ENCODE measurements around the gene RUFY3. TPM values are rescaled to one million over a fixed set of nuclear protein-coding genes. Genes with fewer than 3 reads are reported as not detected.

RUFY3 gene
- total RNA-seq, 1 donor from 2014 or later, result 80.9 TPM

DNA sequence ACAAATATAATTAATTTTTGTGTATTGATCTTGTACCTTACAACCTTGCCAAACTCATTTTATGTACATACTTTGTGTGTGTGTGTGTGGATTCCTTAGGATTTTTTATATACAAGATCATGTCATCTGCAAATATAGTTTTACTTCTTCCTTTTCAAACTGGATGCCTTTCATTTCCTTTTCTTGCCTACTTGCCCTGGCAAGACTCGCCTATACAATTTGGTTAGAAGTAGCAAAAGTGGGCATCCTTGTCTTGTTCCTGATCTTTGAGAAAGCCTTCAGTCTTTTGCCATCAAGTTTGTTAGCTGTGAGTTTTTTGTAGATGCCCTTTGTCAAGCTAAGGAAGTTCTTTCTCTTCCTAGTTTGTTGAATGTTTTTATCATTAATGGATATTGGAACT lies 30.5 kb downstream of the RUFY3 start:
- TF ChIP-seq, protein P1, sequence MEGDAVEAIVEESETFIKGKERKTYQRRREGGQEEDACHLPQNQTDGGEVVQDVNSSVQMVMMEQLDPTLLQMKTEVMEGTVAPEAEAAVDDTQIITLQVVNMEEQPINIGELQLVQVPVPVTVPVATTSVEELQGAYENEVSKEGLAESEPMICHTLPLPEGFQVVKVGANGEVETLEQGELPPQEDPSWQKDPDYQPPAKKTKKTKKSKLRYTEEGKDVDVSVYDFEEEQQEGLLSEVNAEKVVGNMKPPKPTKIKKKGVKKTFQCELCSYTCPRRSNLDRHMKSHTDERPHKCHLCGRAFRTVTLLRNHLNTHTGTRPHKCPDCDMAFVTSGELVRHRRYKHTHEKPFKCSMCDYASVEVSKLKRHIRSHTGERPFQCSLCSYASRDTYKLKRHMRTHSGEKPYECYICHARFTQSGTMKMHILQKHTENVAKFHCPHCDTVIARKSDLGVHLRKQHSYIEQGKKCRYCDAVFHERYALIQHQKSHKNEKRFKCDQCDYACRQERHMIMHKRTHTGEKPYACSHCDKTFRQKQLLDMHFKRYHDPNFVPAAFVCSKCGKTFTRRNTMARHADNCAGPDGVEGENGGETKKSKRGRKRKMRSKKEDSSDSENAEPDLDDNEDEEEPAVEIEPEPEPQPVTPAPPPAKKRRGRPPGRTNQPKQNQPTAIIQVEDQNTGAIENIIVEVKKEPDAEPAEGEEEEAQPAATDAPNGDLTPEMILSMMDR (IDR thresholded peaks at IDR 0.05), result no peak
- TF ChIP-seq EZH2 (IDR thresholded peaks at IDR 0.05) (no peak), EZH2phosphoT487 (IDR thresholded peaks at IDR 0.05) (no peak)
- H3K27me3 ChIP-seq, result no peaks in the 10 kb centered on the region
- Mint-ChIP-seq H3K4me3 (no peak overlapping the region), H3K27ac (no peak overlapping the region), H3K9me3 (peaks cover 2% of the 10 kb centered on the region), H3K4me1 (no peaks in the 10 kb centered on the region), H3K27me3 (ENCODE audit: insufficient read depth, low read depth) (no peaks in the 10 kb centered on the region), H3K36me3 (peaks cover 13% of the 10 kb centered on the region)
- no peaks in the 10 kb centered on the region for H3K4me1 ChIP-seq
- H4K20me1 ChIP-seq (ENCODE audit: low read depth), result peaks cover 4% of the 10 kb centered on the region
- no peaks in the 10 kb centered on the region for H3F3A ChIP-seq (ENCODE audit: low read depth)
- DNase-seq (ENCODE audit: low spot score), result no peak
- H3K4me2 ChIP-seq, result no peak overlapping the region
- H3K27ac ChIP-seq, result no peak overlapping the region
- H3K79me2 ChIP-seq (ENCODE audit: low read depth), result peaks cover 52% of the 10 kb centered on the region
- no peak overlapping the region for H2AFZ ChIP-seq (replicated peaks)
- no peaks in the 10 kb centered on the region for H3K9me3 ChIP-seq (ENCODE audit: low read depth)
- H3K4me3 ChIP-seq, result no peak overlapping the region
- H3K9ac ChIP-seq, result no peak overlapping the region
- H3K36me3 ChIP-seq, result no peaks in the 10 kb centered on the region

DNA sequence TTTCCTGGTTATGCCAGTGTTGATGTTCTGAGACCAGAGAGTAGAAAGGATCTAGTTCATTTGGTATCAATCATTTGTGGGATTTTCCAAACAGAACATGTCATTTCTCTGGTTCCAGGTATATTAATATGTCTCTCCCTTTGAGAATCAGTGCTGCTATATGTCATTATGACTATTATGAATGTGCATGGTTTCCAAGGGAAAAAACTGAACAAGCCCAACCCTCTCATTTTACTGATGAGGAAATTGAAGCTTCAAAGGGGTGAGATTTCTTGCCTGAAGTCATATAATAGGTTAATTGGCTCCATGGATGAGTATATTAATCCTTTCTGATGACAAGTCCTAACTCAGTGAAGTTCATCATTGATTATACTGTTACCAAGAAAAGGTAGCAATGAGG lies 31.9 kb downstream of the RUFY3 start:
- no peaks in the 10 kb centered on the region for H3K27me3 Mint-ChIP-seq (ENCODE audit: insufficient read depth, low read depth)

DNA sequence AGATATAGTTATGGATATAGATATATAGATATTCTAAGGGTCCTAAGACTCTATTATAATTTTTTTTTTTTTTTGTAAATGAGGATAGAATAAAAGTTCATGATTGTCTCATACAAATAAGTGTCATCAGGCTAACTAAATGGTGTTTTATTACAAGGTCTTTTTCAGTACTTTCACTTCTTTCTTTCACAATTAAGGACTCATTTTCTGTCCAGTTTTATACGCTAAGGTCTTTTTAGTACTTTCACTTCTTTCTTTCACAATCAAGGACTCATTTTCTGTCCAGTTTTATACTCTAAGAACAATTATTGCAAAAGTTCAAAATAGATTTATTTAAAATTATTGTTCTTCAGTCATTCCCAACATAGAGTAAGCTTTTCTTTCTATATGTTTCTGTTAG lies 32.7 kb downstream of the RUFY3 start:
- H3K4me3 Mint-ChIP-seq, result no peak overlapping the region

More for the DNA sequence above, 31.9 kb downstream of the RUFY3 start:
- Histone ChIP-seq H3K27ac (no peak overlapping the region), H3F3A (ENCODE audit: low read depth) (no peaks in the 10 kb centered on the region), H4K20me1 (ENCODE audit: low read depth) (peaks cover 4% of the 10 kb centered on the region), H3K4me2 (no peak overlapping the region), H3K4me3 (no peak overlapping the region), H3K79me2 (ENCODE audit: low read depth) (peaks cover 47% of the 10 kb centered on the region), H3K9ac (no peak overlapping the region), H3K4me1 (no peaks in the 10 kb centered on the region), H3K9me3 (ENCODE audit: low read depth) (no peaks in the 10 kb centered on the region), H3K27me3 (no peaks in the 10 kb centered on the region), H2AFZ (replicated peaks) (no peak overlapping the region), H3K36me3 (no peaks in the 10 kb centered on the region)
- no peak for DNase-seq (ENCODE audit: low spot score)
- Mint-ChIP-seq H3K36me3 (peaks cover 7% of the 10 kb centered on the region), H3K27ac (no peak overlapping the region), H3K4me3 (no peak overlapping the region), H3K4me1 (no peaks in the 10 kb centered on the region), H3K9me3 (peaks cover 2% of the 10 kb centered on the region)
- TF ChIP-seq, protein P1 (IDR thresholded peaks at IDR 0.05), result no peak
- no peak for TF ChIP-seq EZH2 (IDR thresholded peaks at IDR 0.05)
- TF ChIP-seq EZH2phosphoT487 (IDR thresholded peaks at IDR 0.05), result no peak

More for the DNA sequence above, 32.7 kb downstream of the RUFY3 start:
- H3K79me2 ChIP-seq (ENCODE audit: low read depth), result peaks cover 47% of the 10 kb centered on the region
- H3K27me3 Mint-ChIP-seq (ENCODE audit: insufficient read depth, low read depth), result no peaks in the 10 kb centered on the region
- TF ChIP-seq, protein P1 (IDR thresholded peaks at IDR 0.05), result no peak
- TF ChIP-seq EZH2 (IDR thresholded peaks at IDR 0.05) (no peak), EZH2phosphoT487 (IDR thresholded peaks at IDR 0.05) (no peak)
- H2AFZ ChIP-seq (replicated peaks), result no peak overlapping the region
- no peak overlapping the region for H3K4me3 ChIP-seq
- no peaks in the 10 kb centered on the region for H3K36me3 ChIP-seq
- DNase-seq (ENCODE audit: low spot score), result no peak
- no peaks in the 10 kb centered on the region for H3K27me3 ChIP-seq
- H3K27ac Mint-ChIP-seq, result no peak overlapping the region
- peaks cover 4% of the 10 kb centered on the region for H4K20me1 ChIP-seq (ENCODE audit: low read depth)
- no peaks in the 10 kb centered on the region for H3F3A ChIP-seq (ENCODE audit: low read depth)
- peaks cover 9% of the 10 kb centered on the region for H3K36me3 Mint-ChIP-seq
- no peaks in the 10 kb centered on the region for H3K4me1 ChIP-seq
- no peaks in the 10 kb centered on the region for H3K4me1 Mint-ChIP-seq
- no peak overlapping the region for H3K4me2 ChIP-seq
- no peaks in the 10 kb centered on the region for H3K9me3 ChIP-seq (ENCODE audit: low read depth)
- H3K9ac ChIP-seq, result no peak overlapping the region
- no peak overlapping the region for H3K27ac ChIP-seq
- peaks cover 2% of the 10 kb centered on the region for H3K9me3 Mint-ChIP-seq
